Ishikawa (cell line): Measurements from ENCODE around the gene TREX2.

Experiments
- CEBPB ChIP-seq: IDR thresholded peaks from 2 replicates; pipeline ENCODE4 v1.6.1; 2012
- CREB1 ChIP-seq: IDR thresholded peaks from 2 replicates; pipeline ENCODE4 v1.6.1; 2012; ENCODE audit warnings: low read depth
- EGR1 ChIP-seq: IDR thresholded peaks from 2 replicates; pipeline ENCODE4 v1.6.1; 2012
- EP300 ChIP-seq: IDR thresholded peaks from 2 replicates; pipeline ENCODE4 v1.6.1; 2012; ENCODE audit warnings: borderline replicate concordance
- FOXM1 ChIP-seq: IDR thresholded peaks from 2 replicates; pipeline ENCODE4 v1.6.1; 2012; ENCODE audit warnings: low read depth, borderline replicate concordance
- NFIC ChIP-seq: IDR thresholded peaks from 2 replicates; pipeline ENCODE4 v1.6.1; 2012
- RAD21 ChIP-seq: IDR thresholded peaks from 2 replicates; pipeline ENCODE4 v1.6.1; 2012; ENCODE audit warnings: low read depth
- TAF1 ChIP-seq: IDR thresholded peaks from 2 replicates; pipeline ENCODE4 v1.6.1; 2012; ENCODE audit warnings: low read depth, mild to moderate bottlenecking
- TCF12 ChIP-seq: IDR thresholded peaks from 2 replicates; pipeline ENCODE4 v1.6.1; 2012; ENCODE audit warnings: low read depth
- TEAD4 ChIP-seq: IDR thresholded peaks from 2 replicates; pipeline ENCODE4 v1.6.1; 2012
- YY1 ChIP-seq: IDR thresholded peaks from 2 replicates; pipeline ENCODE4 v1.6.1; 2012; ENCODE audit warnings: low read depth
- ZBTB7A ChIP-seq: IDR thresholded peaks from 2 replicates; pipeline ENCODE4 v1.6.1; 2012; ENCODE audit warnings: low read depth
- TF ChIP-seq, protein P1 (sequence below): IDR thresholded peaks from 2 replicates; pipeline ENCODE4 v1.6.1; 2012
- TF ChIP-seq, protein P2 (sequence below): IDR thresholded peaks from 2 replicates; pipeline ENCODE4 v1.6.1; 2012; ENCODE audit warnings: low read depth, mild to moderate bottlenecking
- TF ChIP-seq, protein P3 (sequence below): IDR thresholded peaks from 2 replicates; pipeline ENCODE4 v1.6.1; 2012

The TREX2 gene

DNA sequence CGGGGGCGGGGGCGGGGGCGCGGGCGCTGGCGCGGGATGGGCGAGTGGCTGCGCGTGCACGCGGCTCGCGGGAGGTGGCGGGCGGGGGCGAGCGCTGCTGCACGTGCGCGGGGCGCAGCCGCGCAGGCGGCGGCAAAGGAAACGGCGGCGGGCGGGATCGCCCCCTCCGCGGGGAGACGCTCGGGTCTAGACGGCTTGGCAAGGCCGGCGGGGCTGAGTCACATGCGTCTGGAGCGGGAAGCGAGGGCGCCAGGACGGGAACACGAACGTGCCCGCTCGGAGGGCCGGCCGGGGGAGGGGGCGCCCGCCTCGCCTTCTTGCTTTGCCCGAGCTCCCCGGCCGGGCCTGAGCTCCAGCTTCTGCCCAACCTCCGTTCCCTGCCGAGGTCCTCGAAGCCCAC is 28.9 kb upstream of the TREX2 start:
- TF ChIP-seq, protein P1, sequence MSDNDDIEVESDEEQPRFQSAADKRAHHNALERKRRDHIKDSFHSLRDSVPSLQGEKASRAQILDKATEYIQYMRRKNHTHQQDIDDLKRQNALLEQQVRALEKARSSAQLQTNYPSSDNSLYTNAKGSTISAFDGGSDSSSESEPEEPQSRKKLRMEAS, result peak; percentile 65; the same call in 1 of the 2 replicates
- no peak for TF ChIP-seq RAD21

DNA sequence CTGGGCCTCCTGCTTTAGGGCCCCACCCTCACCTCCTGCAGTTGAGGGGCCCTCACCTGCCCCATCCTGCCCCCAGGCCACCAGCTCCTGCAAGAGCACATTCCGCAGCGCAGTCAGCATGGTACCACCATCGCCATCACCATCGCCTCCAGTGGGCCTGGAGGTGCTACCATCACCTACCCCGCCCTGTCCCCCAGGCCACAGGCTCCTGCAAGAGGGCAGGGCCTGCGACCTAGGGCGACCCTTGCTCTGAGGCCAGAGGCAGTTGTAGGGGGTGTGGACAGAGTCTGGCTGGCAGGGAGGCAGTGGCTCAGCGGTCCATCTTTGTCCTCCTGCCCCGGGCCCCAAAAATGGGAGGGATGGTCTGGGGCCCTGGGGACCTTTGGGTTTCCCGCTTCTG is 28.4 kb upstream of the TREX2 start:
- TF ChIP-seq NFIC, result no peak
- no peak for TF ChIP-seq EP300

DNA sequence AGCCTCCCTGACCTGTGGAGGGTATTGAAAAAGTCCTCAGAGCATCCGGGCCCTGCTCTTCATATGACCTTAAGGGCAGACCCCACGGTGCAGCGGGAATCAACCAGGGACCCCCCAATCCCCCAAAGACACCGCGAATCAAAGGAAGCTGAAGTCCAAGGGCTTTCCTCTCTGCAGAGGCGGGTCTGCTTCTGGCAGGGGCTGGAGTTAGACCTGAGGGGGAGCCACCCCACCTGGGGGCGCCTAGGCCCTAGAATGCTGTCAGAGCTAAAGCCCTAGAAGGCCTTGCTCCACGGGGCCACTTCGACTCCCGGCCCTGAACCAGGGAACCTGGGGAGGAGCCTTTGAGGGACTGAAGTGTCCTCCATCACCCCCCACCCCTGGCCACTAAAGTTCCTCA is 27.3 kb upstream of the TREX2 start:
- TF ChIP-seq EP300 (no peak), RAD21 (no peak), FOXM1 (no peak), CREB1 (no peak), NFIC (no peak), YY1 (no peak), TCF12 (no peak), TAF1 (no peak), EGR1 (no peak), CEBPB (no peak)
- TF ChIP-seq, protein P2, sequence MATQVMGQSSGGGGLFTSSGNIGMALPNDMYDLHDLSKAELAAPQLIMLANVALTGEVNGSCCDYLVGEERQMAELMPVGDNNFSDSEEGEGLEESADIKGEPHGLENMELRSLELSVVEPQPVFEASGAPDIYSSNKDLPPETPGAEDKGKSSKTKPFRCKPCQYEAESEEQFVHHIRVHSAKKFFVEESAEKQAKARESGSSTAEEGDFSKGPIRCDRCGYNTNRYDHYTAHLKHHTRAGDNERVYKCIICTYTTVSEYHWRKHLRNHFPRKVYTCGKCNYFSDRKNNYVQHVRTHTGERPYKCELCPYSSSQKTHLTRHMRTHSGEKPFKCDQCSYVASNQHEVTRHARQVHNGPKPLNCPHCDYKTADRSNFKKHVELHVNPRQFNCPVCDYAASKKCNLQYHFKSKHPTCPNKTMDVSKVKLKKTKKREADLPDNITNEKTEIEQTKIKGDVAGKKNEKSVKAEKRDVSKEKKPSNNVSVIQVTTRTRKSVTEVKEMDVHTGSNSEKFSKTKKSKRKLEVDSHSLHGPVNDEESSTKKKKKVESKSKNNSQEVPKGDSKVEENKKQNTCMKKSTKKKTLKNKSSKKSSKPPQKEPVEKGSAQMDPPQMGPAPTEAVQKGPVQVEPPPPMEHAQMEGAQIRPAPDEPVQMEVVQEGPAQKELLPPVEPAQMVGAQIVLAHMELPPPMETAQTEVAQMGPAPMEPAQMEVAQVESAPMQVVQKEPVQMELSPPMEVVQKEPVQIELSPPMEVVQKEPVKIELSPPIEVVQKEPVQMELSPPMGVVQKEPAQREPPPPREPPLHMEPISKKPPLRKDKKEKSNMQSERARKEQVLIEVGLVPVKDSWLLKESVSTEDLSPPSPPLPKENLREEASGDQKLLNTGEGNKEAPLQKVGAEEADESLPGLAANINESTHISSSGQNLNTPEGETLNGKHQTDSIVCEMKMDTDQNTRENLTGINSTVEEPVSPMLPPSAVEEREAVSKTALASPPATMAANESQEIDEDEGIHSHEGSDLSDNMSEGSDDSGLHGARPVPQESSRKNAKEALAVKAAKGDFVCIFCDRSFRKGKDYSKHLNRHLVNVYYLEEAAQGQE, result no peak
- TF ChIP-seq, protein P3, sequence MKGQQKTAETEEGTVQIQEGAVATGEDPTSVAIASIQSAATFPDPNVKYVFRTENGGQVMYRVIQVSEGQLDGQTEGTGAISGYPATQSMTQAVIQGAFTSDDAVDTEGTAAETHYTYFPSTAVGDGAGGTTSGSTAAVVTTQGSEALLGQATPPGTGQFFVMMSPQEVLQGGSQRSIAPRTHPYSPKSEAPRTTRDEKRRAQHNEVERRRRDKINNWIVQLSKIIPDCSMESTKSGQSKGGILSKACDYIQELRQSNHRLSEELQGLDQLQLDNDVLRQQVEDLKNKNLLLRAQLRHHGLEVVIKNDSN, result no peak

DNA sequence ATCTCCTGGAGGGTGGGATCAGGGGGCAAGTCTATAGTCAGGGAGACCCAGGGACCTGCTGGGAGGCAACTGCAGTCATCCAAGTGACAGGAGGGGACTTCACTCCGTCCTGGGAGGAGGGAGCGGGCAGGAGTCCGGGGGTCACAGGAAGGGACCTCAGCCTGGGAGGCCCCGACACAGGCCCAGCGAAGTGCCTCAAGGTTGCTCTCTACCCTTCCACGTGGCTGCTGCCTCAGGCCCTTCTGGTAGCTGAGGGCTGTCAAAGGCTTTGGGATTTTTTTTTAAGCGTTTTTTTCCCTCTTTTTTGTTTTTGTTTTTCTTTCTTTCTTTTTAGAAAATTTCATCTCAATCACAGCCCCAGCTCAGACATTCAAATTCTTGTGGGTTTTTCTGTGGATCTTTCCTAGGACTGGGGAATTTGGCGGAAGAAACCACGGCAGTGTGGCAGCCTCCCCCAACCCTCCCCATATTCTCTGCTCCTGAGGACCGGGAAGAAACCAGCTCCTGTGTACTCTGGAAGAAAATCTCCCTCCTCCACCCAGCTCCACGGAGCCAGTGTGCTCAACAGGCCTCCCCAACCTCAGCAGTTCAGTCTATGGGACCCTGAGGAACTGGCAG is 25.9 kb upstream of the TREX2 start:
- TF ChIP-seq EGR1 (no peak), CEBPB (no peak), TEAD4 (no peak), FOXM1 (no peak), CREB1 (no peak)
- TF ChIP-seq, protein P3, result no peak

DNA sequence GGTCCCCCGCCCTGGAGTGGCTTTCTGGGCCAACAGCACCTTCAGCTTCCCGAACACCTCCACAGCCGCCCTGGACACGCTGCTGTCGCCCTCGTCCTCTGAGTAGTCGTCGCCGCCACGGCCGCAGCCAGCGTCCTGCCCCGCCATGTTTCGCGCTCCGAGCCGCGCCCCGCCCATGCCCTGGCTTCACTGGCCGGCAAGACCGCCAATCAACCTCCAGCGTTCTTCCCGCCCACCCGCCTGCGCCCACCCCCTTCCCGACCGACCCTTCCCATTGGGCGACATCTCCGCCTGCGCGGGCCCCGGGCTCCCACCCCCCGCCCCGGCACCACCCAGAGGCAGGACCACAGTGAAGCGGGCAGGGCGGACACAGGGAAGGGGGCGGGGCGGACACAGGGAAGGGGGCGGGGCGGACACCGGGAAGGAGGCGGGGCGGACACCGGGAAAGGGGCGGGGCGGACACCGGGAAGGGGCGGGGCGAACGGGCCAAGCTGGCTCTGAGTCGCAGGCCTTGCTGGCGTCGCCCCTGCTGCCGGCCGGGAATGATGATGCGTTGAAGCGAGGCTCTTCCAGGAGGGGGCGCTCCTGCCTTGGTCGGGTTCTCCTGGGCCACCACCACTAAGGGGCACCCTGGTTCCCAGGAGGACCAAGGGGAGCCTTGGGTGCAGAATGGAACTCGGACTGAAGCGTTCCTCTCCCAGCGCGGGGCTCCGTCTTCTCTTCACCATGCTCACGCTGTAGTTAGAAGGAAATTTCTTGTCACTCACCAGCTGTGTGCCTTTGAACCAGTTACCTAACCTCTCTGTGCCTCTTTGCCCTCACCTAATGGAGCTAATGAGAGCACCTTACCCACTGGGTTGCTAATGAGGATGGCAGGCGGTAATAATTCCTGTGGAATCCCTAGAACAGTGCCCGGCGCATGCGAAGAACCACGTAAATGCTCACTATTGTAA is 24.8 kb upstream of the TREX2 start, which contains the start of gene HAUS7:
TSS of gene HAUS7 (minus strand) at position 166 of the 953 bp plus-strand sequence. CDS start at position 147, 19 bp downstream.
- TF ChIP-seq CREB1, result peak; percentile 15; the same call in 1 of the 2 replicates
- TF ChIP-seq EP300, result no peak
- TF ChIP-seq NFIC, result no peak
- no peak for TF ChIP-seq ZBTB7A
- TF ChIP-seq FOXM1, result no peak
- TF ChIP-seq, protein P1, result peak; percentile 7; the same call in 1 of the 2 replicates
- no peak for TF ChIP-seq CEBPB
- TF ChIP-seq, protein P3, result no peak
- peak; percentile 85 for TF ChIP-seq YY1
- no peak for TF ChIP-seq TCF12
- peak; percentile 67 for TF ChIP-seq RAD21
- TF ChIP-seq TAF1, result peak; percentile 55
- TF ChIP-seq, protein P2, result no peak
- TF ChIP-seq TEAD4, result no peak
- TF ChIP-seq EGR1, result no peak
